Chondrocyte (in vitro differentiated cells): Measurements from ENCODE around the gene DSCAML1. TPM values are rescaled to one million over a fixed set of nuclear protein-coding genes. Genes with fewer than 3 reads are reported as not detected.

Experiments
- DNase-seq: peaks from one replicate; pipeline ENCODE4 v3.0.0; 2021; ENCODE audit warnings: mixed read lengths, low spot score
- H3K27ac Mint-ChIP-seq: one replicate; pipeline ENCODE4 v1.8.0; 2021; ENCODE audit warnings: mild to moderate bottlenecking, moderate library complexity, mixed read lengths; ENCODE audit not compliant: unreplicated experiment
- H3K27me3 Mint-ChIP-seq: 2 replicates; pipeline ENCODE4 v1.8.0; 2021; ENCODE audit warnings: low read depth, mixed read lengths
- H3K36me3 Mint-ChIP-seq: 2 replicates; pipeline ENCODE4 v1.8.0; 2021; ENCODE audit warnings: low read depth, mixed read lengths
- H3K4me1 Mint-ChIP-seq: 2 replicates; pipeline ENCODE4 v1.8.0; 2021; ENCODE audit warnings: low read depth, mild to moderate bottlenecking, mixed read lengths
- H3K4me3 Mint-ChIP-seq: one replicate; pipeline ENCODE4 v1.8.0; 2021; ENCODE audit warnings: mild to moderate bottlenecking, moderate library complexity, mixed read lengths; ENCODE audit not compliant: unreplicated experiment
- H3K9me3 Mint-ChIP-seq: 2 replicates; pipeline ENCODE4 v1.8.0; 2021; ENCODE audit warnings: low read depth, mixed read lengths
- CTCF ChIP-seq: fragments of 200-600 bp; sonication (generic); IDR thresholded peaks from 2 replicates; pipeline ENCODE4 v1.5.0; 2021; ENCODE audit warnings: antibody characterized with exemption, mild to moderate bottlenecking, moderate library complexity
- total RNA-seq: library from RNA; stranded (reverse); gene quantifications from 3 replicates; pipeline ENCODE4 v1.2.1, GENCODE V29; 2021

DSCAML1 gene
- total RNA-seq, 1 donor from 2014 or later, result not detected

DNA sequence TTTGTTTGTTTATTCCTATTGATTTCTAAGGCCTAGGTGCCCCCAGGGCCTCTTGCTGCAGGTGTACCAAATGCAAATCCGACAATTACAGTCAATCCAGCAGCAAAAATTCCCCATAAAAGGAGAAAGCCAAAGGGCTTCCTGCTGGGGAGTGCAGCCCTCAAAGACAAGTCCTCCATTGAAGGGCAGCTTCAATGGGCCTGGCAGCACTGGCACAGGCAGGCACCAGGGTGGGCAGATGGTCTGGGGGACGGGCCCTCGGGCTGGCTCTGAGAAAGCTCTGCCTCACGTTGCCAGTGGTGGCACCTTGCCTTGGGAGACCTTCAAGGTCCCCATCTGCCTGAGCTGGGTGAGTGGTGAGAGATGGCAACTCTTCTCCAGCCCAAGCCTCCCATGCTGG, 128.0 kb downstream of the DSCAML1 start:
- H3K36me3 Mint-ChIP-seq, result no peaks in the 10 kb centered on the region
- H3K27me3 Mint-ChIP-seq, result peaks cover 47% of the 10 kb centered on the region
- no peaks in the 10 kb centered on the region for H3K4me1 Mint-ChIP-seq

GRCh38 chr11:117668321-117668751, 128.7 kb downstream of the DSCAML1 start:
- H3K4me1 Mint-ChIP-seq, result no peaks in the 10 kb centered on the region
- peaks cover 45% of the 10 kb centered on the region for H3K27me3 Mint-ChIP-seq
- no peak for TF ChIP-seq CTCF
- H3K36me3 Mint-ChIP-seq, result no peaks in the 10 kb centered on the region
- H3K9me3 Mint-ChIP-seq, result no peaks in the 10 kb centered on the region
- DNase-seq, result no peak
- H3K4me3 Mint-ChIP-seq, result no peak overlapping the region
- no peak overlapping the region for H3K27ac Mint-ChIP-seq

More for the DNA sequence above, 128.0 kb downstream of the DSCAML1 start:
- TF ChIP-seq CTCF, result no peak
- Mint-ChIP-seq H3K9me3 (no peaks in the 10 kb centered on the region), H3K4me3 (no peak overlapping the region), H3K27ac (no peak overlapping the region)
- DNase-seq, result no peak

- H3K9me3 Mint-ChIP-seq, result no peaks in the 10 kb centered on the region
- H3K4me3 Mint-ChIP-seq, result no peak overlapping the region
- H3K27me3 Mint-ChIP-seq, result peaks cover 32% of the 10 kb centered on the region
- no peaks in the 10 kb centered on the region for H3K36me3 Mint-ChIP-seq
- no peak for DNase-seq
- H3K4me1 Mint-ChIP-seq, result no peaks in the 10 kb centered on the region
- H3K27ac Mint-ChIP-seq, result no peak overlapping the region
- no peak for TF ChIP-seq CTCF
Observed at GRCh38 chr11:117664897-117665296, 132.1 kb downstream of the DSCAML1 start.

DNA sequence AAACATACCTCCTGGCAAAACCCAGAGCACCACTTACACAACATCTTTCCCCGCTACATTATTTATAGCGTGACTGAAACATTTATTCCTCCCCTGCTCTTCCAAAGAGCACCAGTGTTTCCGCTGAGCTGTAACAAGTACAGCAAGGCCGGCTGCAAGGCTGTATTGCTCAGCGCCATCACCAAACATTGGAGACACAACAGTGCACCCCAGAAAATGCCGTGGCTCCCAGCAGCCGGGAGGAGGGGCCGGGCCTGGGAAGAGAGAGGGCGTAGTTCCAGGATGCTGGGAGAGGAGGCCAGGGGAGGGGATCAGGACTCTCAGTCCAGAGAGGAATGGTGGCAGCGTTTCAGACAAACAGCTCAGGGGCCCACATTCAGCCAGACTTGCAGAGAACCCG, 133.2 kb downstream of the DSCAML1 start:
- H3K9me3 Mint-ChIP-seq, result no peaks in the 10 kb centered on the region
- no peak overlapping the region for H3K27ac Mint-ChIP-seq
- no peak for TF ChIP-seq CTCF
- no peak overlapping the region for H3K4me3 Mint-ChIP-seq
- no peak for DNase-seq
- H3K36me3 Mint-ChIP-seq, result no peaks in the 10 kb centered on the region
- H3K4me1 Mint-ChIP-seq, result no peaks in the 10 kb centered on the region
- H3K27me3 Mint-ChIP-seq, result peaks cover 29% of the 10 kb centered on the region

DNA sequence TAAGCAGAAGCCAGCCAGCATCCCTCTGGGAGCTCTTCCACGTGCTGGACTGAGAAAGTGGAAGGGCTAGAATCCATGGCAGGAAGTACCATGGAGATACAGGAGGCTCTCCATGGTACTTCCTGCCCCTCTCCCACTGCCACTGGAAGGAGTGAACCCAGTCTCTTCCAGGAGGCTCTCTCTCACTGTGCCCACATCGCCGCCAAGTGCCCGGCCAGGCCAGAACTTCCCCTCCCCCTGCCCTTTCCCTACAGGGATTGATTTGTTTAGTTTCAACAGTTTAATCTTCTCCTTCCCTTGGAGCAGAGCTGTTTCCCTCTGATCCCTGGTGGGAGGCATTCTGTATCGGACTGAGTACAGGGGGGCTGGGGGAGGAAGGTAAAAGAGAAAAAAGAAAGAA, 133.6 kb downstream of the DSCAML1 start:
- peaks cover 28% of the 10 kb centered on the region for H3K27me3 Mint-ChIP-seq
- DNase-seq, result no peak
- no peaks in the 10 kb centered on the region for H3K9me3 Mint-ChIP-seq
- TF ChIP-seq CTCF, result no peak
- H3K4me3 Mint-ChIP-seq, result no peak overlapping the region
- H3K27ac Mint-ChIP-seq, result no peak overlapping the region
- no peaks in the 10 kb centered on the region for H3K36me3 Mint-ChIP-seq
- H3K4me1 Mint-ChIP-seq, result no peaks in the 10 kb centered on the region
